Measurements from ENCODE around the gene MXRA7. TPM values are rescaled to one million over a fixed set of nuclear protein-coding genes. Genes with fewer than 3 reads are reported as not detected.

MXRA7 gene
- total and polyA plus RNA-seq, 4 donors = 4.8 to 22.1 (median 11.3) TPM

- H3K27me3 ChIP-seq (ENCODE audit: control insufficient read depth in 4 of 4, insufficient read depth in 4 of 4, low read length in 3 of 4) = no peaks in the 10 kb centered on the region
- peaks cover 3 to 12% (median 11%) of the 10 kb centered on the region in 4 donors for H3K4me1 ChIP-seq (ENCODE audit: control insufficient read depth in 4 of 4, insufficient read depth in 4 of 4, low read length in 3 of 4)
- no peaks in the 10 kb centered on the region for H3K9me3 ChIP-seq (ENCODE audit: control insufficient read depth in 4 of 4, low read length in 3 of 4)
- DNase-seq (ENCODE audit: low spot score) = no peak
- no peak overlapping the region for H3K9ac ChIP-seq (ENCODE audit: low read depth in 1 of 2, low read length in 2 of 2)
- H3K27ac ChIP-seq (ENCODE audit: low read depth in 1 of 2, low read length in 2 of 2) = no peak overlapping the region
- peaks cover 19 to 55% (median 50%) of the 10 kb centered on the region in 4 donors for H3K36me3 ChIP-seq (ENCODE audit: control insufficient read depth in 4 of 4, insufficient read depth in 3 of 4, low read depth in 1 of 4, low read length in 3 of 4)
- no peak for TF ChIP-seq ATF3 (IDR thresholded peaks at IDR 0.05)
- TF ChIP-seq REST (IDR thresholded peaks at IDR 0.05) = no peak
- no peak for TF ChIP-seq GABPA (IDR thresholded peaks at IDR 0.05 in 1 of 2, conservative IDR thresholded peaks at IDR 0.05 in 1 of 2)
- no peak for TF ChIP-seq HNF4A (conservative IDR thresholded peaks at IDR 0.05)
- TF ChIP-seq RAD21 (IDR thresholded peaks at IDR 0.05) = no peak
- no peak for TF ChIP-seq SP1 (IDR thresholded peaks at IDR 0.05)
- no peak overlapping the region for H3K4me3 ChIP-seq (ENCODE audit: low read depth in 1 of 3, low read length in 3 of 3)
- WGBS = 94% methylated on average over 8 of the region's 8 CpGs
These were observed 11.5 kb upstream of the MXRA7 start for GRCh38 chr17:76722279-76722678.

GRCh38 chr17:76721463-76721862 lies 10.7 kb upstream of the MXRA7 start:
- WGBS = 90% methylated on average over 10 of the region's 10 CpGs
- TF ChIP-seq FOXA1 (IDR thresholded peaks at IDR 0.05) = no peak
- TF ChIP-seq, protein P1, sequence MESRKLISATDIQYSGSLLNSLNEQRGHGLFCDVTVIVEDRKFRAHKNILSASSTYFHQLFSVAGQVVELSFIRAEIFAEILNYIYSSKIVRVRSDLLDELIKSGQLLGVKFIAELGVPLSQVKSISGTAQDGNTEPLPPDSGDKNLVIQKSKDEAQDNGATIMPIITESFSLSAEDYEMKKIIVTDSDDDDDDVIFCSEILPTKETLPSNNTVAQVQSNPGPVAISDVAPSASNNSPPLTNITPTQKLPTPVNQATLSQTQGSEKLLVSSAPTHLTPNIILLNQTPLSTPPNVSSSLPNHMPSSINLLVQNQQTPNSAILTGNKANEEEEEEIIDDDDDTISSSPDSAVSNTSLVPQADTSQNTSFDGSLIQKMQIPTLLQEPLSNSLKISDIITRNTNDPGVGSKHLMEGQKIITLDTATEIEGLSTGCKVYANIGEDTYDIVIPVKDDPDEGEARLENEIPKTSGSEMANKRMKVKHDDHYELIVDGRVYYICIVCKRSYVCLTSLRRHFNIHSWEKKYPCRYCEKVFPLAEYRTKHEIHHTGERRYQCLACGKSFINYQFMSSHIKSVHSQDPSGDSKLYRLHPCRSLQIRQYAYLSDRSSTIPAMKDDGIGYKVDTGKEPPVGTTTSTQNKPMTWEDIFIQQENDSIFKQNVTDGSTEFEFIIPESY (IDR thresholded peaks at IDR 0.05) = no peak
- TF ChIP-seq SP1 (IDR thresholded peaks at IDR 0.05) = no peak
- no peak for TF ChIP-seq EGR1 (IDR thresholded peaks at IDR 0.05; ENCODE audit: low read depth in 2 of 2)
- TF ChIP-seq RAD21 (IDR thresholded peaks at IDR 0.05) = no peak
- TF ChIP-seq ATF3 (IDR thresholded peaks at IDR 0.05) = no peak
- TF ChIP-seq, protein P2, sequence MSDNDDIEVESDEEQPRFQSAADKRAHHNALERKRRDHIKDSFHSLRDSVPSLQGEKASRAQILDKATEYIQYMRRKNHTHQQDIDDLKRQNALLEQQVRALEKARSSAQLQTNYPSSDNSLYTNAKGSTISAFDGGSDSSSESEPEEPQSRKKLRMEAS (IDR thresholded peaks at IDR 0.05) = no peak
- TF ChIP-seq NR2F2 (IDR thresholded peaks at IDR 0.05) = no peak
- no peak for TF ChIP-seq CTCF (IDR thresholded peaks at IDR 0.05; ENCODE audit: low read depth, low read length, missing input control)
- no peak for TF ChIP-seq TAF1 (conservative IDR thresholded peaks at IDR 0.05)
- TF ChIP-seq REST (IDR thresholded peaks at IDR 0.05) = no peak
- TF ChIP-seq FOXA2 (IDR thresholded peaks at IDR 0.05) = no peak
- no peak for TF ChIP-seq RXRA (IDR thresholded peaks at IDR 0.05)
- no peak for TF ChIP-seq JUND (IDR thresholded peaks at IDR 0.05)

More at GRCh38 chr17:76721463-76721862, 10.7 kb upstream of the MXRA7 start:
- Histone ChIP-seq H3K4me1 (ENCODE audit: control insufficient read depth in 4 of 4, insufficient read depth in 4 of 4, low read length in 3 of 4) (peaks cover 3 to 10% (median 9%) of the 10 kb centered on the region in 4 donors), H3K36me3 (ENCODE audit: control insufficient read depth in 4 of 4, insufficient read depth in 3 of 4, low read depth in 1 of 4, low read length in 3 of 4) (peaks cover 19 to 63% (median 57%) of the 10 kb centered on the region in 4 donors), H3K27me3 (ENCODE audit: control insufficient read depth in 4 of 4, insufficient read depth in 4 of 4, low read length in 3 of 4) (no peaks in the 10 kb centered on the region), H3K27ac (ENCODE audit: low read depth in 1 of 2, low read length in 2 of 2) (no peak overlapping the region), H3K9ac (ENCODE audit: low read depth in 1 of 2, low read length in 2 of 2) (no peak overlapping the region), H3K9me3 (ENCODE audit: control insufficient read depth in 4 of 4, low read length in 3 of 4) (no peaks in the 10 kb centered on the region), H3K4me3 (ENCODE audit: low read depth in 1 of 3, low read length in 3 of 3) (no peak overlapping the region)
- no peak for DNase-seq (ENCODE audit: low spot score)

All from liver (tissue), 9 donors.